Adrenal gland (tissue), 12 donors: ENCODE measurements around the gene MARCHF7. TPM values are rescaled to one million over a fixed set of nuclear protein-coding genes. Genes with fewer than 3 reads are reported as not detected.

Source experiments
- DNase-seq, 7 donors: peaks; one replicate each; pipeline ENCODE4 v3.0.0-alpha.2; 2019 to 2020
- H3K27ac ChIP-seq, 5 donors: fragments of 200-600 bp; sonication (generic) in 4 of 5; 1 replicate in 3 of 5; 2 replicates in 2 of 5; pipeline versions ENCODE4 v1.5.1 to v1.8.0; 2016 to 2020; ENCODE audit warnings: mild to moderate bottlenecking in 1 of 5
- H3K27me3 ChIP-seq: fragments of 200-600 bp; 2 replicates; pipeline ENCODE4 v1.8.0; 2021
- H3K36me3 ChIP-seq, 2 donors: fragments of 200-600 bp; replicated peaks in 1 of 2; 1 replicate in 1 of 2; 2 replicates in 1 of 2; pipeline versions ENCODE4 v1.5.1 to v1.8.0; 2018 to 2022
- H3K4me1 ChIP-seq, 2 donors: fragments of 200-600 bp; replicated peaks in 1 of 2; 1 replicate in 1 of 2; 2 replicates in 1 of 2; pipeline versions ENCODE4 v1.5.1 to v1.8.0; 2018 to 2021
- H3K4me3 ChIP-seq, 4 donors: fragments of 200-600 bp; sonication (generic) in 3 of 4; one replicate each; pipeline ENCODE4 v1.5.1; 2016 to 2018
- H3K9me3 ChIP-seq, 3 donors: fragments of 200-600 bp; sonication (generic) in 1 of 3; replicated peaks in 1 of 3; 1 replicate in 2 of 3; 2 replicates in 1 of 3; pipeline versions ENCODE4 v1.5.1 to v1.8.0; 2016 to 2021
- POLR2A ChIP-seq, 2 donors: fragments of 450-650 bp; IDR thresholded peaks; one replicate each; pipeline ENCODE4 v1.6.1; 2017; ENCODE audit warnings: antibody characterized with exemption in 2 of 2, mild to moderate bottlenecking in 2 of 2, moderate library complexity in 1 of 2
- WGBS, 4 donors: extraction: QIAGEN DNeasy Blood & Tissue Kit in 2 of 4; methylation state at CpG; one replicate each; pipeline versions ENCODE4 v1.1.5 to v1.1.7; 2013 to 2017; 5-methylcytosine and 5-hydroxymethylcytosine counted together
- intact Hi-C, 2 donors: fragments of 100-400 bp; cut with DNase I; formaldehyde crosslinking; loops; one replicate each; pipeline versions ENCODE4 v1.14.1 to v1.15.0; 2022 to 2023
- polyA plus RNA-seq, 3 donors: library from polyadenylated mRNA; stranded (reverse); fragments of 200-250 nt in 2 of 3; fragments of 350-450 nt in 1 of 3; fragmentation: Illumina TruSeq in 1 of 3; extraction: RNeasy Lipid Tissue Mini Kit (QIAGEN cat#74804) in 1 of 3; gene quantifications; one replicate each; pipeline ENCODE4 v1.2.3, GENCODE V29; 2013 to 2014
- total RNA-seq, 9 donors: library from RNA; depleted of rRNA in 4 of 9; stranded (reverse); fragments of >200 nt in 4 of 9; fragments of 120-200 nt in 1 of 9; fragmentation: NEBNext Ultra II Directional in 1 of 9; extraction: Animal tissue kit (Norgen Biotek cat#: 25700) in 1 of 9; gene quantifications; one replicate each; pipeline versions ENCODE4 v1.1.0 to v1.2.4, GENCODE V29; 2013 to 2023
- TF ChIP-seq, protein P1 (sequence below), 6 experiments: fragments of 450-650 bp in 4 of 6; fragments of 200-600 bp in 2 of 6; sonication (generic) in 1 of 6; IDR thresholded peaks; 1 replicate in 5 of 6; 2 replicates in 1 of 6; pipeline versions ENCODE4 v1.5.1 to v1.8.0; 2016 to 2021; ENCODE audit warnings: antibody characterized with exemption in 6 of 6, mild to moderate bottlenecking in 2 of 6, moderate library complexity in 1 of 6
- donor health status: healthy with polysubstance abuse.
- donor health status: Bipolar disorder and iron deficiency.
- donor health status: DM: yes; HTN: yes; CAD: no.
- donor health status: DM: no; HTN: no; CAD: no.
- donor health status: DM: no; HTN: no; CAD: no.
- donor health status: DM: yes; HTN: yes; CAD: no.

MARCHF7 gene
- total and polyA plus RNA-seq, 12 donors, result 15.6 to 109 (median 64.3) TPM

DNA sequence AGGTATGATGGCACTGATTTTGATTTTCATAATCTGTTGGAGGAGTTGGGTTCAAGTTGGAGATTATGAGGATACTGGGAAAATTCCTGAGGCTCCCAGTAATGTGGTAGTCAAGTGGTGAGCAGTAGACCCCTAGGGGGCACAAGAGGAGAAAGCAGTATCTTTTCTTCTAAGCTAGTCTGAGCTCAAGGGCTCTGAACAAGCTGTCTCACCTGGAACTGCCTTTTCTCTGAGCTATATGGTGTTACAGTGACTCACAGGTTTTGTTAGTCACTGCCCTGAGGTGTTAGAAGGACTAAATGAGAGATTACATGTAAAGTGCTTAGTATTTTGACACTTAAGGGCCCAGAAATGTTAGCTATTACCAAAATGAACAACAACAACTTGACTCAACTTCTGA, 43.5 kb downstream of the MARCHF7 start:
- no peak for DNase-seq
- H3K4me1 ChIP-seq, result peaks cover 8 to 24% of the 10 kb centered on the region in 2 donors
- no peaks in the 10 kb centered on the region for H3K9me3 ChIP-seq
- intact Hi-C loops, result no loop called here
- TF ChIP-seq POLR2A (IDR thresholded peaks at IDR 0.05), result no peak
- TF ChIP-seq, protein P1, sequence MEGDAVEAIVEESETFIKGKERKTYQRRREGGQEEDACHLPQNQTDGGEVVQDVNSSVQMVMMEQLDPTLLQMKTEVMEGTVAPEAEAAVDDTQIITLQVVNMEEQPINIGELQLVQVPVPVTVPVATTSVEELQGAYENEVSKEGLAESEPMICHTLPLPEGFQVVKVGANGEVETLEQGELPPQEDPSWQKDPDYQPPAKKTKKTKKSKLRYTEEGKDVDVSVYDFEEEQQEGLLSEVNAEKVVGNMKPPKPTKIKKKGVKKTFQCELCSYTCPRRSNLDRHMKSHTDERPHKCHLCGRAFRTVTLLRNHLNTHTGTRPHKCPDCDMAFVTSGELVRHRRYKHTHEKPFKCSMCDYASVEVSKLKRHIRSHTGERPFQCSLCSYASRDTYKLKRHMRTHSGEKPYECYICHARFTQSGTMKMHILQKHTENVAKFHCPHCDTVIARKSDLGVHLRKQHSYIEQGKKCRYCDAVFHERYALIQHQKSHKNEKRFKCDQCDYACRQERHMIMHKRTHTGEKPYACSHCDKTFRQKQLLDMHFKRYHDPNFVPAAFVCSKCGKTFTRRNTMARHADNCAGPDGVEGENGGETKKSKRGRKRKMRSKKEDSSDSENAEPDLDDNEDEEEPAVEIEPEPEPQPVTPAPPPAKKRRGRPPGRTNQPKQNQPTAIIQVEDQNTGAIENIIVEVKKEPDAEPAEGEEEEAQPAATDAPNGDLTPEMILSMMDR (IDR thresholded peaks at IDR 0.05), result no peak
- H3K27me3 ChIP-seq, result no peaks in the 10 kb centered on the region
- H3K27ac ChIP-seq, result no peak overlapping the region
- H3K36me3 ChIP-seq, result peaks cover 0 to 23% of the 10 kb centered on the region in 2 donors
- no peak overlapping the region for H3K4me3 ChIP-seq

DNA sequence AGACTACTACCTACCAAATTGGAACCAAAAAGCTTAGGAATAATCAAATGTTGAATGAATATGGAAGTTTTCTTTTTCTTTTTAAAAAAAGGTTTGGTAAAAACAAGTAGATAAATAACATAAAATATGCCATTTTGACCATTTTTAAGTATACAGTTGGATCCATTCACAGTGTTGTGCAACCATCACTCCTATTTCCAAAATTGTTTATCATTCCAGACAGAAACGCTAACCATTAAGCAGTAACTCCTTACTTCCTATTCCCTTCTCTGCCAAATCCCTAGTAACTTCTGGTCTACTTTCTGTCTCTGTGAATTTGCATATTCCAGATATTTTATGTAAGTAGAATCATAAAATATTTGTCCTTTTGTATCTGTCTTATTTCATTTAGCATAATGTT, 45.9 kb downstream of the MARCHF7 start:
- WGBS, 4 donors, result 65 to 81% (median 70%) methylated on average over 1 of the region's 1 CpG
- Histone ChIP-seq H3K36me3 (peaks cover 0 to 27% of the 10 kb centered on the region in 2 donors), H3K27me3 (no peaks in the 10 kb centered on the region), H3K4me1 (peaks cover 8 to 28% of the 10 kb centered on the region in 2 donors), H3K27ac (no peak overlapping the region), H3K9me3 (no peaks in the 10 kb centered on the region), H3K4me3 (no peak overlapping the region)
- DNase-seq, result no peak
- intact Hi-C loops, result no loop called here
- TF ChIP-seq, protein P1 (IDR thresholded peaks at IDR 0.05), result no peak
- TF ChIP-seq POLR2A (IDR thresholded peaks at IDR 0.05), result no peak

DNA sequence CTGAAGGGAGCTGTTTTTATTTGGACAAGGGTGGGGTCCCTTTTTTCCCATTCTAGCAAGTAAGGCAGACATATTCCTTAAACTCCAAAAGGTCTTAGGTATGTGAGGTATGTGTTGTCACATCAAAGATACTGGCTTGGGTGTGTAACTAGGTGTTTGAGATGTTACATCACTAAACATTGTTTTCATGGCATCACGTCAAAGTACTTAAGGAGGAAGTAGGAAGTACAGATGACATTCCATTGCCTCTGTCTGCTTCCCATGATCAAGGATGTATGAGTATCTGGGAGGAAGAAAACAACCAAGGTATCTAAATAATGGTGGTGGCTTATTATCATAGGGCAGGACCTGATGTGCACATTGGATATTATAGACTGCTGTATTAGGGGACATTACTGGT, 46.4 kb downstream of the MARCHF7 start:
- DNase-seq, result no peak
- 74 to 90% (median 82%) methylated on average over 1 of the region's 1 CpG for WGBS, 4 donors
- H3K27me3 ChIP-seq, result no peaks in the 10 kb centered on the region
- intact Hi-C loops, result no loop called here
- H3K27ac ChIP-seq, result no peak overlapping the region
- no peak overlapping the region for H3K4me3 ChIP-seq
- peaks cover 0 to 27% of the 10 kb centered on the region in 2 donors for H3K36me3 ChIP-seq
- H3K4me1 ChIP-seq, result peaks cover 8 to 28% of the 10 kb centered on the region in 2 donors
- H3K9me3 ChIP-seq, result no peaks in the 10 kb centered on the region
- TF ChIP-seq, protein P1 (IDR thresholded peaks at IDR 0.05), result no peak
- TF ChIP-seq POLR2A (IDR thresholded peaks at IDR 0.05), result no peak

DNA sequence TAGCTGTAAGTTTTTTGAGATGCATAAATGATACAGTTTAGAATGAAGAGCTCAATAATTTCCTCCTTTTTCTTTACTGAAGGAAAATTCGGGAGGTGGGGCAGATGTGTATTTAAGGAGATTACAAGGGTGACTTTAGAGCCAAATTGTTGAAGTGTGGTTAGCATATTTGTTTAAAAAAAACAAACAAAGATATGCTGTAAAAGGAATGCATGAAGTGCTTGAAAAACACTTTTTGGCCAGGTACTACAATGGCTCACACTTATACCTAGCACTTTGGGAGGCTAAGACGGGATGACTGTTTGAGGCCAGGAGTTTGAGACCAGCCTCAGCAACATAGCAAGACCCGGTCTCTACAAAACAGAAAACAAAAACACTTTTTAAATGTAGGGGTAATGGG, 47.3 kb downstream of the MARCHF7 start:
- TF ChIP-seq POLR2A (IDR thresholded peaks at IDR 0.05), result no peak
- TF ChIP-seq, protein P1 (IDR thresholded peaks at IDR 0.05), result no peak
- Histone ChIP-seq H3K27me3 (no peaks in the 10 kb centered on the region), H3K27ac (no peak overlapping the region), H3K9me3 (no peaks in the 10 kb centered on the region), H3K4me3 (no peak overlapping the region), H3K36me3 (peaks cover 0 to 27% of the 10 kb centered on the region in 2 donors), H3K4me1 (peaks cover under 1 to 22% of the 10 kb centered on the region in 2 donors)
- intact Hi-C loops, result no loop called here
- WGBS, 4 donors, result 82 to 91% (median 90%) methylated on average over 3 of the region's 3 CpGs
- DNase-seq, result no peak
